ENCODE measurements around the gene COL27A1. TPM values are rescaled to one million over a fixed set of nuclear protein-coding genes. Genes with fewer than 3 reads are reported as not detected.

The COL27A1 gene
- total and polyA plus RNA-seq, 2 experiments from 2014 or later = 44.6 to 47.0 TPM

DNA sequence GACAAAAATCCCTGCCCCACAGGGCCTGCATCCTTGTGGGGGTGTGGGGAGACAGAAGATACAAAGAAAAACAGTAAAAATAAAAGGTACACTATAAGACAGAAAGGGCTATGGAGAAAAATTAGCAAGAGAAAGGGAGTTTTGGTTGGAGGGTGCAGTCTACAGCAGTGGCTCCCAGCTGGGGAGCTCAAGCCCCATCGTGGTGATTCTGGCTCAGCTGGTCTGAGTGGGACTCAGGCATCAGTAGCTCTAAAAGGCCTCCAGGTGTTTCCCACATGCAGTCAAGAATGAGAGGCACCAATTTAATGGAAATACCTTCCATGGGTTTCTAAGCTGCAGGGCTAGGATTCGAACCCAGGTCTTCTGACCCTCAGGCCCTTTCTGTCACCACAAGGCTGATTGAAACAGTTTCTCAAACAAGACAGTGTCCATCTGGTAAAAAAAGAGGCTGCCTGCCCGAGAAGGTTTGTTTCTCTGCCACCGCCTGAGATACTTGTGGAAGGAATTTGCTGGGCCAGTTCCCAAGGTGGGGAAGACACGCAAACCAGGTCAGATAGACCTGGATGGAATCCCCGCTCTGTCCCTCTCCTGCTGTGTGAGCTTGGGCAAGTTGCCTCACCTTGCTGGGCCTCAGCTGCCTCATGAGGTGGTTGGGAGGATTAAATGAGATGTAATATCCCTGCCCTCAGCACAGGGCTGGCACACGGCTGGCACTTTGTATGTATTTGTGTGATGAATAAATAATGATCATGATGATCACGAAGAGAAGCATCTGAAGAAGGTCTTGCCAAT, 43.1 kb downstream of the COL27A1 start:
- H3K4me2 ChIP-seq = no peak overlapping the region
- no peak for TF ChIP-seq CTCF (IDR thresholded peaks at IDR 0.05; ENCODE audit: poor library complexity)
- TF ChIP-seq EZH2phosphoT487 (IDR thresholded peaks at IDR 0.05; ENCODE audit: low read depth, severe bottlenecking, unreplicated experiment) = no peak
- no peak for TF ChIP-seq EZH2 (IDR thresholded peaks at IDR 0.05; ENCODE audit: borderline replicate concordance)
- no peaks in the 10 kb centered on the region for H3K9me2 ChIP-seq (replicated peaks; ENCODE audit: insufficient read depth)
- no peak for DNase-seq (ENCODE audit: low spot score)
- H3K79me2 ChIP-seq = no peaks in the 10 kb centered on the region
- H3K36me3 ChIP-seq (replicated peaks; ENCODE audit: insufficient read depth, low read depth) = no peaks in the 10 kb centered on the region
- no peak overlapping the region for H3K4me3 ChIP-seq
- H3K27me3 ChIP-seq = no peaks in the 10 kb centered on the region
- H3K4me1 ChIP-seq (ENCODE audit: insufficient read depth) = peaks cover 11% of the 10 kb centered on the region
- 89% methylated on average over 8 of the region's 8 CpGs for WGBS (ENCODE audit: low lambda C conversion rate, missing lambda C conversion rate)
- H4K20me1 ChIP-seq (ENCODE audit: insufficient read depth, poor library complexity, severe bottlenecking) = no peaks in the 10 kb centered on the region
- H2AFZ ChIP-seq = no peak overlapping the region
- no peak overlapping the region for H3K27ac ChIP-seq
- no peaks in the 10 kb centered on the region for H3K9me3 ChIP-seq (ENCODE audit: low read depth)

DNA sequence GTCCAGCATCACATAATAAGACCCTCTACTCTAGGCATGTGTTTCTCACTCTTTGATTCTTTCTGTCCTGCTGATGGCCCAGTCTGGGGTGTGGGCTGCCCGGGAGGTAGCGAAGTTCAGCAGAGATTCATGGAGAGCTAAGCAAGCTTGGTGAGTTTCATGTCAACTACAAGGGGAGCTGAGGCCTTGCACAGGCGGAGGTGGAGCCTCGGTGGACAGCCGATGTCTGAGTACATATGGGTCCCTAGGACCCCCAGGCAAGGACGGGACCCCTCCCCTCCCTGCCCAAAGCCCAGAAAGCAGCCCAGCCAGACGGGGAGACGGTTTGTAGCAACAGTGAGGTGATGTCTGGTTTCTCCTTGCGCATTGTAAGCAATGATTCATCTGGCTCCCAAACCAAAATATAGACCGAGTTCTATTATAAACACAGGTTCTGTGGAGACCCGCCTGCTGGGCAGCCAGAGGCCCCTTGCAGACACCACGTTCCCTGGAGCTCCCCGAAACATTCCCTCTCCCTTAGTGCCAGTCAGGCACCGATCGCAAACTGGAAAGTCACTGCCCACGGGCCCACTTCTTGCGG, 45.5 kb downstream of the COL27A1 start:
- Histone ChIP-seq H3K79me2 (no peaks in the 10 kb centered on the region), H2AFZ (no peak overlapping the region), H3K36me3 (replicated peaks; ENCODE audit: insufficient read depth, low read depth) (no peaks in the 10 kb centered on the region), H3K4me2 (no peak overlapping the region), H3K9me2 (replicated peaks; ENCODE audit: insufficient read depth) (no peaks in the 10 kb centered on the region), H3K27me3 (no peaks in the 10 kb centered on the region), H3K4me3 (no peak overlapping the region), H3K4me1 (ENCODE audit: insufficient read depth) (peaks cover 25% of the 10 kb centered on the region), H4K20me1 (ENCODE audit: insufficient read depth, poor library complexity, severe bottlenecking) (no peaks in the 10 kb centered on the region), H3K9me3 (ENCODE audit: low read depth) (no peaks in the 10 kb centered on the region), H3K27ac (no peak overlapping the region)
- TF ChIP-seq CTCF (IDR thresholded peaks at IDR 0.05; ENCODE audit: poor library complexity) (no peak), EZH2phosphoT487 (IDR thresholded peaks at IDR 0.05; ENCODE audit: low read depth, severe bottlenecking, unreplicated experiment) (no peak), EZH2 (IDR thresholded peaks at IDR 0.05; ENCODE audit: borderline replicate concordance) (no peak)
- DNase-seq (ENCODE audit: low spot score) = no peak
- 70% methylated on average over 17 of the region's 17 CpGs for WGBS (ENCODE audit: low lambda C conversion rate, missing lambda C conversion rate)

DNA sequence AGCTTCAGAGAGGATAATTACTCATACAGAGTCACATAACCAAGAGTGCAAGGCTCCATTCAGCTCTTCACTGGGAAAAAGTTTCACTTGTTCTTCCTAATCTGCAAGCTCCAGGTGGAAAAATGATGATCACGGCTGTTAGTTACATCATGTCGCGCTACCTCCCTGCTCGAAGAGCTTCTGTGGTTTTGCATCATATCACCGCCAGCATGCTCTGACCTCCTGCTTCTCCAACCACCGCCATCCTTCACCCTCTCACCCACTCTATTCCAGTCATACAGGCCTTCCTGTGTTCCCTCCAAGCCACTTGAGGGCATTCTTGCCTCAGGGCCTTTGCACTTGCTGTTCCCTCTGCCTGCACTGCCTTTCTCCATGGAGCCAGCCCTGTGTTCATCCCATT, 47.1 kb downstream of the COL27A1 start:
- Histone ChIP-seq H2AFZ (no peak overlapping the region), H3K27ac (no peak overlapping the region), H3K9me3 (ENCODE audit: low read depth) (no peaks in the 10 kb centered on the region), H3K79me2 (no peaks in the 10 kb centered on the region), H3K4me3 (no peak overlapping the region), H3K9me2 (replicated peaks; ENCODE audit: insufficient read depth) (no peaks in the 10 kb centered on the region), H3K4me2 (no peak overlapping the region), H3K27me3 (no peaks in the 10 kb centered on the region), H3K4me1 (ENCODE audit: insufficient read depth) (peaks cover 35% of the 10 kb centered on the region), H3K36me3 (replicated peaks; ENCODE audit: insufficient read depth, low read depth) (no peaks in the 10 kb centered on the region), H4K20me1 (ENCODE audit: insufficient read depth, poor library complexity, severe bottlenecking) (no peaks in the 10 kb centered on the region)
- 98% methylated on average over 6 of the region's 6 CpGs for WGBS (ENCODE audit: low lambda C conversion rate, missing lambda C conversion rate)
- TF ChIP-seq EZH2 (IDR thresholded peaks at IDR 0.05; ENCODE audit: borderline replicate concordance) (no peak), EZH2phosphoT487 (IDR thresholded peaks at IDR 0.05; ENCODE audit: low read depth, severe bottlenecking, unreplicated experiment) (no peak)
- no peak for DNase-seq (ENCODE audit: low spot score)

- Histone ChIP-seq H3K4me2 (no peak overlapping the region), H4K20me1 (ENCODE audit: insufficient read depth, poor library complexity, severe bottlenecking) (no peaks in the 10 kb centered on the region), H3K27me3 (no peaks in the 10 kb centered on the region), H2AFZ (no peak overlapping the region), H3K9me2 (replicated peaks; ENCODE audit: insufficient read depth) (no peaks in the 10 kb centered on the region), H3K27ac (no peak overlapping the region), H3K4me3 (no peak overlapping the region), H3K79me2 (no peaks in the 10 kb centered on the region), H3K9me3 (ENCODE audit: low read depth) (no peaks in the 10 kb centered on the region), H3K4me1 (ENCODE audit: insufficient read depth) (peaks cover 37% of the 10 kb centered on the region), H3K36me3 (replicated peaks; ENCODE audit: insufficient read depth, low read depth) (no peaks in the 10 kb centered on the region)
- DNase-seq (ENCODE audit: low spot score) = no peak
- no peak for TF ChIP-seq EZH2 (IDR thresholded peaks at IDR 0.05; ENCODE audit: borderline replicate concordance)
- no peak for TF ChIP-seq CTCF (IDR thresholded peaks at IDR 0.05; ENCODE audit: poor library complexity)
- TF ChIP-seq EZH2phosphoT487 (IDR thresholded peaks at IDR 0.05; ENCODE audit: low read depth, severe bottlenecking, unreplicated experiment) = no peak
- WGBS (ENCODE audit: low lambda C conversion rate, missing lambda C conversion rate) = 93% methylated on average over 4 of the region's 4 CpGs
These were observed 47.5 kb downstream of the COL27A1 start for GRCh38 chr9:114202849-114203248.
